MCF 10A (cell line): ENCODE data around the gene TSPAN2. TPM values are rescaled to one million over a fixed set of nuclear protein-coding genes. Genes with fewer than 3 reads are reported as not detected.

Experiments used
- BruUV-seq: library from RNA; stranded (reverse); fragments of 400-500 nt; replicated peaks from 2 replicates; lab custom pipeline; 2021; lab: Mats Ljungman, UMichigan
- CTCF ChIA-PET: fragments of 300-600 bp; sonication (Branson Sonifier 250); formaldehyde crosslinking; extraction: SDS; loops from one replicate; lab custom pipeline; 2021; ENCODE audit warnings: antibody characterized with exemption, inconsistent platforms; lab: Yijun Ruan, JAX
- POLR2A ChIA-PET: fragments of 300-600, 350-650 bp; sonication (Branson Sonifier 250); formaldehyde crosslinking; extraction: SDS; loops from one replicate; lab custom pipeline; 2020; ENCODE audit warnings: antibody characterized with exemption, inconsistent platforms; lab: Yijun Ruan, JAX
- DNase-seq: peaks from one replicate; pipeline ENCODE4 v3.0.0-alpha.2; 2018; ENCODE audit not compliant: unreplicated experiment
- H3K27ac Mint-ChIP-seq: one replicate; pipeline ENCODE4 v1.8.0; 2022; ENCODE audit warnings: mild to moderate bottlenecking, low read depth, mixed read lengths; ENCODE audit not compliant: unreplicated experiment
- H3K27me3 Mint-ChIP-seq: one replicate; pipeline ENCODE4 v1.8.0; 2022; ENCODE audit warnings: mixed read lengths; ENCODE audit not compliant: insufficient read depth, unreplicated experiment
- H3K36me3 Mint-ChIP-seq: one replicate; pipeline ENCODE4 v1.8.0; 2022; ENCODE audit warnings: mild to moderate bottlenecking, moderate library complexity, mixed read lengths; ENCODE audit not compliant: insufficient read depth, unreplicated experiment
- H3K4me1 Mint-ChIP-seq: one replicate; pipeline ENCODE4 v1.8.0; 2022; ENCODE audit warnings: mixed read lengths; ENCODE audit not compliant: insufficient read depth, unreplicated experiment
- H3K4me3 Mint-ChIP-seq: one replicate; pipeline ENCODE4 v1.8.0; 2022; ENCODE audit warnings: mild to moderate bottlenecking, moderate library complexity, mixed read lengths; ENCODE audit not compliant: unreplicated experiment
- H3K9me3 Mint-ChIP-seq: one replicate; pipeline ENCODE4 v1.8.0; 2022; ENCODE audit warnings: mixed read lengths; ENCODE audit not compliant: unreplicated experiment
- CTCF ChIP-seq: fragments of 200-600 bp; IDR thresholded peaks from one replicate; pipeline ENCODE4 v1.8.0; 2022; ENCODE audit warnings: antibody characterized with exemption, mild to moderate bottlenecking; ENCODE audit not compliant: unreplicated experiment
- intact Hi-C: fragments of 100-400 bp; cut with micrococcal nuclease; formaldehyde crosslinking; loops from 2 replicates; pipeline ENCODE4 v1.14.1; 2022
- total RNA-seq: library from RNA; stranded (reverse); gene quantifications from 2 replicates; pipeline ENCODE4 v1.2.3, GENCODE V29; 2022

TSPAN2 gene
- total RNA-seq, 1 experiment from 2014 or later = 0.42 TPM

DNA sequence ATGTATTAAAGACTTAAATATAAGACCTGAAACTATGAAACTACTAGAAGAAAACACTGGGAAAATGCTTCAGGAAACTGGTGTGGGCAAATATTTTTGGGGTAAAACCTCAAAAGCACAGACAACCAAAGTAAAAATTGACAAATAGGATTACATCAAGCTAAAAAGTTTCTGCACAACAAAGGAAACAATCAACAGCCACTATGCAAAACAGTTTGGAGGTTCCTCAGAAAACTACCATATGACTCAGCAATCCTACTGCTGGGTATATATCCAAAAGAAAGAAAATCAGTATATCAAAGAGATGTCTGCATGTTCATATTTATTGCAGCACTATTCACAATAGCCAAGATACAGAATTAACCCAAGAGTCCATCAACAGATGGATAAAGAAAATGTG lies 42.6 kb downstream of the TSPAN2 start:
- Mint-ChIP-seq H3K27me3 (peaks cover 28% of the 10 kb centered on the region), H3K4me3 (no peak overlapping the region), H3K27ac (no peak overlapping the region), H3K36me3 (no peaks in the 10 kb centered on the region), H3K4me1 (no peaks in the 10 kb centered on the region), H3K9me3 (no peaks in the 10 kb centered on the region)
- POLR2A ChIA-PET = interaction anchor here (1.4 kb wide), 1 partner anchor 61 kb away, joined by 3 read pairs; no protein-coding TSS in a partner anchor
- no peak for TF ChIP-seq CTCF
- CTCF ChIA-PET = interaction anchor here (0.6 kb wide), 1 partner anchor 64 kb away, joined by 3 read pairs; no protein-coding TSS in a partner anchor
- intact Hi-C loops = loop anchor here (10.0 kb wide), 1 partner anchor 702 kb away; no protein-coding TSS in a partner anchor
- no TSS peak for BruUV-seq
- DNase-seq = no peak

DNA sequence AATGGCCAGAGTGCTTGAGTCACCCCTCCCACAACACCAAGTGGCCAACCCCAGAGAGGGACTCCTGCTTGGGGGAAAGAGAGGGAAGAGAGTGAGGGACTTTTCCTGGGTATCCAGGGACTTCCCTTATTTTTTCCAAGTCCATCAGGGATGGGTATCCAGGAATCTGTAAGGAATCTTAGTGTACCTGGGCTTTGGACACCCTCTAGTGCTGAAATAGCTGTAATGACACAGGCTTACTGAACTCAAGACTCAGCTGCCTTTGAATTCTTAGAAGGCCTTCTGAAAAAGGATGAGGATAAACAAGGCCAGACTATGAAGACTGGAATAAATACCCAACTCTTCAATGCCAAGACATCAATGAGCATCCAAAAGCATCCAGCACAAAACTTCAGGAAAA lies 47.6 kb downstream of the TSPAN2 start:
- no peak overlapping the region for H3K4me3 Mint-ChIP-seq
- H3K36me3 Mint-ChIP-seq = no peaks in the 10 kb centered on the region
- H3K4me1 Mint-ChIP-seq = no peaks in the 10 kb centered on the region
- no TSS peak for BruUV-seq
- POLR2A ChIA-PET = interaction anchor here (0.9 to 2.5 kb wide), 3 partner anchors 11 to 64 kb away, joined by 3 to 8 read pairs (median 5); no protein-coding TSS in a partner anchor
- intact Hi-C loops = loop anchor here (1.0 to 10.0 kb wide), 3 partner anchors 62 to 697 kb away; no protein-coding TSS in a partner anchor
- peak; percentile 39 for TF ChIP-seq CTCF
- H3K27ac Mint-ChIP-seq = no peak overlapping the region
- CTCF ChIA-PET = interaction anchor here (0.6 to 4.2 kb wide), 22 partner anchors 10 to 614 kb away, joined by 3 to 43 read pairs (median 3); partner anchors contain the start of gene TSHB
- H3K9me3 Mint-ChIP-seq = no peaks in the 10 kb centered on the region
- peaks cover 28% of the 10 kb centered on the region for H3K27me3 Mint-ChIP-seq
- peak; percentile 51 for DNase-seq

DNA sequence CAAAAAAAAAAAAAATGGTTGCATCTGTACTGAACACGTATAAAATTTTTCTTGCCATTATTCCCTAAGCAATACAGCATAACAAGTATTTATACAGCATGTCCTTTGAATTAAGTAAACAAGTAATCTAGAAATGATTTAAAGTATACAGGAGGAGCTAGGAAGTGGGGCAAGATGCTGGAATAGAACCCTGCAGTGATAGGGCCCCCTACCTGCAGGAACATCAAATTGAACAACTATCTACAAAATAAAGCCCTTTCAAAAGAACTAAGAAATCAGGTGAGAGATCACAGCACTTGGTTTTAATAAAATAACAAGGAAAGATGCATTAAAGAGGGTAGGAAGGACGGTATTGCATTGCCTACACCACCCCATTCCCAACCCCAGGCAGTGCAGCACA lies 48.8 kb downstream of the TSPAN2 start:
- TF ChIP-seq CTCF = peak; percentile 7
- H3K4me1 Mint-ChIP-seq = no peaks in the 10 kb centered on the region
- H3K9me3 Mint-ChIP-seq = no peaks in the 10 kb centered on the region
- intact Hi-C loops = loop anchor here (5.0 to 10.0 kb wide), 2 partner anchors 557 to 696 kb away; no protein-coding TSS in a partner anchor
- no peak for DNase-seq
- H3K27ac Mint-ChIP-seq = no peak overlapping the region
- ChIA-PET CTCF (interaction anchor here (0.5 to 4.2 kb wide), 9 partner anchors 11 to 78 kb away, joined by 3 to 43 read pairs (median 4); no protein-coding TSS in a partner anchor), POLR2A (interaction anchor here (0.6 to 2.5 kb wide), 3 partner anchors 11 to 57 kb away, joined by 3 to 8 read pairs (median 3); no protein-coding TSS in a partner anchor)
- no peak overlapping the region for H3K4me3 Mint-ChIP-seq
- peaks cover 28% of the 10 kb centered on the region for H3K27me3 Mint-ChIP-seq
- no peaks in the 10 kb centered on the region for H3K36me3 Mint-ChIP-seq
- no TSS peak for BruUV-seq

DNA sequence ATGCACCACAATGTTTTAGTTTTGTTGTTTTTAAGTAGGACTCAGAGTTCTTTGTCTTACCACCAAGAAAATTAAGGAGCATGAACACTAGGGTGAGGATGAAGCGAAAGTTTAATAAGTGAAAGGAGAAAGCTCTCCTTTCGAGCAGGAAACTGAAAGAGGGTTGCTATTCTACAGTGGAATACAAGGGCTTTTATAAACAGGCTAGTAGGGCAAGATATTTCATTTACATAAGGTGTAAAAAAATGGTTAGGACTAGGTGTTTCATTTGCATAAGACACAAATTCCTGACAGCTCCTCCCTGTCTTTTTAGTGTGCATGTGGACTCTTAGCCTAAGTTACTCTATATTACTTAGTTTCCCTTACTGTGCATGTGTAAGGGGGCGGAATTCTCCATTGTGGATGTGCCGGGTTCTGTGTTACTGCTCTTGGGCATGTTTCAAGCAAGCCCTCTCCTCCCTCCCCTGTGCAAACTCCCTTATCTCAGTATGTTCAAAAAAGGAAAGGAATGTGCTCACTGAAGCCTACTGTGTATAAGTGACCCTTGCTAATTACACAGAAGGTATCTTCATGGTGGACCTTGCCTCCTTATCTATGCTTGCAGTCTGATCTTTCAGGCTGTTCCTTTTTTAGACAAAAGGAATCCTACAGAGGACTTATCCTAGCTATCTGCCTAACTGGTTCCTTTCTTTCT lies 52.3 kb downstream of the TSPAN2 start:
- POLR2A ChIA-PET = no interaction called here
- no peak overlapping the region for H3K27ac Mint-ChIP-seq
- no peak overlapping the region for H3K4me3 Mint-ChIP-seq
- no peaks in the 10 kb centered on the region for H3K4me1 Mint-ChIP-seq
- CTCF ChIA-PET = interaction anchor here (0.6 kb wide), 1 partner anchor 279 kb away, joined by 4 read pairs; the partner anchor contains the start of gene CSDE1
- no TSS peak for BruUV-seq
- TF ChIP-seq CTCF = no peak
- no peaks in the 10 kb centered on the region for H3K36me3 Mint-ChIP-seq
- intact Hi-C loops = no loop called here
- H3K9me3 Mint-ChIP-seq = no peaks in the 10 kb centered on the region
- H3K27me3 Mint-ChIP-seq = peaks cover 3% of the 10 kb centered on the region
- DNase-seq = no peak
